PC-9 (cell line): Measurements from ENCODE around the gene GABRR3.

Source experiments
- EZH2 ChIP-seq: fragments of 200-600 bp; sonication (generic); IDR thresholded peaks from 2 replicates; pipeline ENCODE4 v1.8.0; 2017; ENCODE audit warnings: antibody characterized with exemption, low read depth
- TF ChIP-seq, protein P1 (sequence below): fragments of 200-600 bp; sonication (generic); conservative IDR thresholded peaks from 2 replicates; pipeline ENCODE4 v1.6.1; 2017; ENCODE audit warnings: mixed run types, antibody characterized with exemption, mild to moderate bottlenecking, moderate library complexity

DNA sequence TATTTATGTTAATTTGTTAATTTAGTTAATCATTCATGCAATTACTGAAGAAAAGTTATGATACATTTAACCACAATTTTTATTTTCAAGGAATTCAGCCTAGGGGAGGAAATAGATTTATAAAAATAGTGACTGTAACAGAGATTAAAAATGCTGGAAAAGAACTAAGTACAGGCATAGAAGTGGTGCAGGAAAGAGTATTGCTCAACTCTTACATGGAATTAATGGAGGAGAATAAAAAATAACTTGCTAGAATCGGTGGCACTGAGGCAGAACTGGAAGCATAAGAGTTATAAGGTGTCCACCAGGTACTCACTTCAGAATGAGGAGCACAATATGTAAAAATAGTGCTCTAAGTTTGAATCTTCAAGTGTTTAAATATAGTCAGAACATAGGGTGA is 38.4 kb upstream of the GABRR3 start:
- TF ChIP-seq, protein P1, sequence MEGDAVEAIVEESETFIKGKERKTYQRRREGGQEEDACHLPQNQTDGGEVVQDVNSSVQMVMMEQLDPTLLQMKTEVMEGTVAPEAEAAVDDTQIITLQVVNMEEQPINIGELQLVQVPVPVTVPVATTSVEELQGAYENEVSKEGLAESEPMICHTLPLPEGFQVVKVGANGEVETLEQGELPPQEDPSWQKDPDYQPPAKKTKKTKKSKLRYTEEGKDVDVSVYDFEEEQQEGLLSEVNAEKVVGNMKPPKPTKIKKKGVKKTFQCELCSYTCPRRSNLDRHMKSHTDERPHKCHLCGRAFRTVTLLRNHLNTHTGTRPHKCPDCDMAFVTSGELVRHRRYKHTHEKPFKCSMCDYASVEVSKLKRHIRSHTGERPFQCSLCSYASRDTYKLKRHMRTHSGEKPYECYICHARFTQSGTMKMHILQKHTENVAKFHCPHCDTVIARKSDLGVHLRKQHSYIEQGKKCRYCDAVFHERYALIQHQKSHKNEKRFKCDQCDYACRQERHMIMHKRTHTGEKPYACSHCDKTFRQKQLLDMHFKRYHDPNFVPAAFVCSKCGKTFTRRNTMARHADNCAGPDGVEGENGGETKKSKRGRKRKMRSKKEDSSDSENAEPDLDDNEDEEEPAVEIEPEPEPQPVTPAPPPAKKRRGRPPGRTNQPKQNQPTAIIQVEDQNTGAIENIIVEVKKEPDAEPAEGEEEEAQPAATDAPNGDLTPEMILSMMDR, result no peak
- TF ChIP-seq EZH2, result no peak
